GM12878 (cell line): Measurements from ENCODE around the gene CLPTM1L. TPM values are rescaled to one million over a fixed set of nuclear protein-coding genes. Genes with fewer than 3 reads are reported as not detected.

ENCODE experiments used
- ATAC-seq: fragments of 200-7000 bp; cut with Tn5 transposase; 3 replicates; pipeline ENCODE4 v1.9.1; 2020; ENCODE audit warnings: mild to moderate bottlenecking, moderate library complexity
- BruUV-seq: library from RNA; stranded (reverse); fragments of 400-500 nt; replicated peaks from 2 replicates; lab custom pipeline; 2021; lab: Mats Ljungman, UMichigan
- CTCF ChIA-PET: fragments of 300-600 bp; sonication (Branson Sonifier 250); formaldehyde crosslinking; extraction: SDS; loops from one replicate; lab custom pipeline; 2021; ENCODE audit warnings: inconsistent platforms; lab: Yijun Ruan, JAX
- POLR2A ChIA-PET: fragments of 350-600 bp; formaldehyde crosslinking; extraction: SDS; loops from one replicate; lab custom pipeline; 2021; ENCODE audit warnings: inconsistent platforms; lab: Charles Lee
- RAD21 ChIA-PET: fragments of 300-600 bp; sonication (Branson Sonifier 250); formaldehyde crosslinking; loops from one replicate; lab custom pipeline; 2023; ENCODE audit warnings: antibody characterized with exemption; ENCODE audit not compliant: unreplicated experiment; lab: Charles Lee
- SMC1A ChIA-PET: fragments of 300-600 bp; sonication (Branson Sonifier 250); formaldehyde crosslinking; loops from one replicate; lab custom pipeline; 2023; ENCODE audit not compliant: unreplicated experiment, uncharacterized antibody; lab: Charles Lee
- DNase-seq: peaks from one replicate; pipeline ENCODE4 v3.0.0-alpha.2; 2011; ENCODE audit warnings: low read depth, low spot score
- FAIRE-seq: peaks from 3 replicates; lab custom pipeline; 2011; peaks lifted over from hg19 to GRCh38; lab: Jason Lieb, UNC
- H2AFZ ChIP-seq: 2 replicates; pipeline ENCODE4 v1.6.0; 2011; ENCODE audit warnings: low read depth, low read length, control low read depth; ENCODE audit not compliant: control insufficient read depth
- H3K27ac ChIP-seq: 2 replicates; pipeline ENCODE4 v1.5.1; 2011; ENCODE audit warnings: control low read depth; ENCODE audit not compliant: control insufficient read depth, insufficient read depth
- H3K27me3 ChIP-seq, 2 experiments: replicated peaks in 1 of 2; 2 replicates each; pipeline versions ENCODE4 v1.6.0 to v1.6.1; 2011; ENCODE audit warnings: low read length in 1 of 2; ENCODE audit not compliant: control insufficient read depth in 2 of 2, insufficient read depth in 2 of 2
- H3K36me3 ChIP-seq, 2 experiments: 2 replicates each; pipeline ENCODE4 v1.5.1; 2011; ENCODE audit warnings: low read length in 1 of 2; ENCODE audit not compliant: control insufficient read depth in 2 of 2, insufficient read depth in 2 of 2
- H3K4me1 ChIP-seq: 2 replicates; pipeline ENCODE4 v1.6.1; 2011; ENCODE audit warnings: mild to moderate bottlenecking, low read length, moderate library complexity, mixed read lengths; ENCODE audit not compliant: control insufficient read depth, insufficient read depth
- H3K4me2 ChIP-seq: 2 replicates; pipeline ENCODE4 v1.6.0; 2011; ENCODE audit warnings: control low read depth; ENCODE audit not compliant: control insufficient read depth, insufficient read depth
- H3K4me3 ChIP-seq: fragments of 200-600 bp; sonication (generic); 2 replicates; pipeline ENCODE4 v1.5.1; 2016
- H3K79me2 ChIP-seq: 2 replicates; pipeline ENCODE4 v1.6.0; 2011; ENCODE audit warnings: low read length; ENCODE audit not compliant: control insufficient read depth, insufficient read depth
- H3K9ac ChIP-seq: 2 replicates; pipeline ENCODE4 v1.8.0; 2011; ENCODE audit warnings: low read length, control low read depth, mixed read lengths; ENCODE audit not compliant: control insufficient read depth, insufficient read depth
- H3K9me3 ChIP-seq: replicated peaks from 3 replicates; pipeline ENCODE4 v1.5.1; 2011; ENCODE audit warnings: mild to moderate bottlenecking, low read length; ENCODE audit not compliant: control insufficient read depth, insufficient read depth
- H4K20me1 ChIP-seq: 2 replicates; pipeline ENCODE4 v1.6.0; 2011; ENCODE audit not compliant: control insufficient read depth, insufficient read depth
- E4F1 ChIP-seq: fragments of 450-650 bp; IDR thresholded peaks from 2 replicates; pipeline ENCODE4 v1.6.1; 2018; ENCODE audit warnings: borderline replicate concordance, mild to moderate bottlenecking; ENCODE audit not compliant: partially characterized antibody
- MEF2B ChIP-seq: fragments of 450-650 bp; IDR thresholded peaks from 2 replicates; pipeline ENCODE4 v1.6.1; 2018; ENCODE audit warnings: mild to moderate bottlenecking, moderate library complexity; ENCODE audit not compliant: partially characterized antibody, poor library complexity, severe bottlenecking
- STAT1 ChIP-seq: fragments of 450-650 bp; conservative IDR thresholded peaks from 2 replicates; pipeline ENCODE4 v1.6.1; 2014; ENCODE audit warnings: antibody characterized with exemption, mild to moderate bottlenecking
- WGBS: methylation state at CpG from one replicate; pipeline ENCODE4 v1.1.6; 2016; ENCODE audit warnings: low lambda C conversion rate; ENCODE audit not compliant: insufficient replicate concordance, insufficient coverage; ENCODE audit errors: missing lambda C conversion rate; 5-methylcytosine and 5-hydroxymethylcytosine counted together
- in situ Hi-C: fragments of 300-500 bp; cut with MboI; formaldehyde crosslinking; loops from 9 replicates; pipeline ENCODE4 v1.14.3; 2018; ENCODE audit warnings: mixed read lengths
- intact Hi-C: fragments of 100-400 bp; cut with micrococcal nuclease; formaldehyde crosslinking; loops from one replicate; pipeline ENCODE4 v1.14.2; 2022; ENCODE audit not compliant: unreplicated experiment
- polyA plus RNA-seq, 11 experiments: library from polyadenylated mRNA; depleted of rRNA in 4 of 11; unstranded in 6 of 11; stranded (reverse) in 5 of 11; fragments of >200 nt; fragmentation: Nextera tagmentation in 4 of 11; fragmentation: Illumina TruSeq in 1 of 11; extraction: Ambion mirVana in 4 of 11; extraction: Trizol in 1 of 11; gene quantifications; 1 replicate in 1 of 11; 2 replicates in 10 of 11; pipeline versions ENCODE4 v1.2.1 to v1.2.3, GENCODE V29; 2011 to 2016; ENCODE audit warnings: inconsistent platforms in 2 of 11, missing spikeins in 2 of 11, low read depth in 1 of 11
- total RNA-seq, 4 experiments: library from RNA; depleted of rRNA in 3 of 4; stranded (reverse); fragments of >200 nt in 3 of 4; fragmentation: Illumina TruSeq in 1 of 4; extraction: Trizol in 1 of 4; gene quantifications; 2 replicates each; pipeline versions ENCODE4 v1.2.1 to v1.2.3, GENCODE V29; 2013 to 2021

Gene CLPTM1L
- total and polyA plus RNA-seq, 10 of the 15 experiments (the other 5 are each of a cell fraction or from before 2014, with no cell fraction given), result 2.9 to 278 (median 135) TPM

- Histone ChIP-seq H3K79me2 (no peaks in the 10 kb centered on the region), H3K4me1 (no peaks in the 10 kb centered on the region), H3K9me3 (no peaks in the 10 kb centered on the region; the same call in 1 of the 3 replicates), H3K4me2 (no peak overlapping the region), H4K20me1 (no peaks in the 10 kb centered on the region; the same call in 1 of the 2 replicates), H3K9ac (no peak overlapping the region)
- ChIA-PET CTCF (interaction anchor here (1.2 kb wide), 1 partner anchor 11 kb away, joined by 4 read pairs; no protein-coding TSS in a partner anchor), POLR2A (no interaction called here), SMC1A (interaction anchor here (0.7 kb wide), 1 partner anchor 17 kb away, joined by 3 read pairs; no protein-coding TSS in a partner anchor)
- in situ Hi-C loops (no loop called here), intact Hi-C loops (no loop called here)
- WGBS, result 55% methylated on average over 33 of the region's 33 CpGs
- peak; percentile 60 for TF ChIP-seq MEF2B
- no peak for TF ChIP-seq E4F1
- no peak for TF ChIP-seq STAT1
- TF ChIP-seq, all 136 proteins: peak for 1
- H3K27me3 ChIP-seq, result no peaks in the 10 kb centered on the region; a peak in 1 of 4 replicates
- no peak overlapping the region for H3K4me3 ChIP-seq
- no peaks in the 10 kb centered on the region for H3K36me3 ChIP-seq
- no peak for FAIRE-seq
- H2AFZ ChIP-seq, result no peak overlapping the region
- BruUV-seq, result no TSS peak
- no peak for DNase-seq
- no peak for ATAC-seq
- RAD21 ChIA-PET, result interaction anchor here (0.7 kb wide), 1 partner anchor 16 kb away, joined by 3 read pairs; no protein-coding TSS in a partner anchor
- H3K27ac ChIP-seq, result no peak overlapping the region
These were observed 46.0 kb downstream of the CLPTM1L start for GRCh38 chr5:1298723-1299510.
